ENCODE data around the gene SMIM24.
"Not testable (repeated sequence)": the region's sequence is repeated elsewhere in the genome, so short reads cannot be mapped to it uniquely, and the experiment has no call there.

Gene SMIM24

GRCh38 chr19:3515891-3516422 lies 35.6 kb upstream of the SMIM24 start:
- DNase-seq: peak in 1 of 56 donors; percentile 2

GRCh38 chr19:3514930-3515329 lies 34.6 kb upstream of the SMIM24 start:
- no peak for DNase-seq

- DNase-seq: peak in 5 of 56 donors; percentile 13 to 34 (median 20)
These were observed 33.2 kb upstream of the SMIM24 start for GRCh38 chr19:3513229-3514140.

- DNase-seq: peak in 13 of 56 donors; percentile 7 to 48 (median 16)
These were observed 32.4 kb upstream of the SMIM24 start for GRCh38 chr19:3512562-3513228.

- no peak for DNase-seq
These were observed 31.4 kb upstream of the SMIM24 start for GRCh38 chr19:3511506-3512251.

GRCh38 chr19:3510727-3511126 lies 30.4 kb upstream of the SMIM24 start:
- DNase-seq: no peak

- no peak for DNase-seq
These were observed 29.3 kb upstream of the SMIM24 start for GRCh38 chr19:3509566-3509989.

- DNase-seq: no peak
These were observed 28.6 kb upstream of the SMIM24 start for GRCh38 chr19:3508771-3509535.

- DNase-seq: not testable (repeated sequence)
These were observed 27.9 kb upstream of the SMIM24 start for GRCh38 chr19:3508121-3508661.

GRCh38 chr19:3507371-3508120 lies 27.2 kb upstream of the SMIM24 start:
- DNase-seq: peak in 7 of 56 donors; percentile 4 to 36 (median 23)

GRCh38 chr19:3506384-3507340 lies 26.3 kb upstream of the SMIM24 start:
- peak in 13 of 56 donors; percentile 6 to 60 (median 36) for DNase-seq

- DNase-seq: peak; percentile 89 to 100 (median 98)
These were observed 25.5 kb upstream of the SMIM24 start, which contains the start of gene FZR1 for GRCh38 chr19:3505598-3506383. Gene FZR1, plus strand, starts transcription at chr19:3506311. Its CDS starts 16,679 bp downstream, at chr19:3522990.

- no peak for DNase-seq
These were observed 24.4 kb upstream of the SMIM24 start for GRCh38 chr19:3504735-3505134.

- no peak for DNase-seq
These were observed 22.8 kb upstream of the SMIM24 start for GRCh38 chr19:3503036-3503572.

GRCh38 chr19:3501780-3502179 lies 21.5 kb upstream of the SMIM24 start:
- no peak for DNase-seq

- DNase-seq: peak; percentile 54 to 99 (median 93)
These were observed 20.2 kb upstream of the SMIM24 start, which contains the start of gene DOHH for GRCh38 chr19:3500429-3501101. Gene DOHH, minus strand, starts transcription at chr19:3500674. Its CDS starts 3,860 bp downstream, at chr19:3496814.
